IPS-NIHi7 (cell line): ENCODE results near the gene PHAX.
"Not testable (repeated sequence)": the region's sequence is repeated elsewhere in the genome, so short reads cannot be mapped to it uniquely, and the experiment has no call there.

Experiments
- DNase-seq: peaks from one replicate; pipeline ENCODE4 v3.0.0; 2012; ENCODE audit warnings: mixed read lengths; ENCODE audit errors: extremely low spot score

PHAX gene

GRCh38 chr5:126656401-126657007 is 55.8 kb downstream of the PHAX start:
- DNase-seq: peak; percentile 59

- no peak for DNase-seq
Measured at GRCh38 chr5:126658561-126658960, 57.8 kb downstream of the PHAX start.

DNA sequence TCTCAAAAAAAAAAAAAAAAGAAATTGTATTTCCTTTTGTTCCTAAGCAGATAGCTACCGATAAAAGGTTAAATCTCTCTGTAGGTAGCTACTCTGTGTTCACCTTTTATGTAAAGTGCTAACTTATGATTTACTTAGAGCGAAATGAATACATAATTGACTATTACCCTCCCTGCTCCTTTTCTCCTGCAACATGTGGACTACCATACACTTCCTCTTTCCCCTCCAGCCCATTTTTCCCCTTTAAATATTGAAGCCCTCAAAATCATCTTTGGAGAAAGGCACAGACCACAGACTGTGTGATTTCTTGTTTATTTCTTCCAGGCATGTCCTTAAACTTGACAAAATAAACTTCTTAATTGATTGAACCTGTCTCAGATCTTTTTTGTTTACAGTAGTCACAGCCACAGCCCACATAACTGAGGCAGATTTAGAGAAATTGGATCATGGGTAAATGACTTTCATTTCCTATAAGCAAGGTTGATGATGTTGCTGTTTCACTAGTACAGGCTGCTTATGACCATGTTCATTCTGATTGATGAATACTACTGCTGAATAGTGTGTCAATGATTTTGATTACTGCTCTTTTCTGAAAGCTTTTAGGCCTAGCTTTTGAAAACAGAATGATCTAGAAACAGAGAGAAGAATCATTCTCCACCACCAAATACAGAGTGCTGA is 59.2 kb downstream of the PHAX start:
- no peak for DNase-seq

GRCh38 chr5:126664586-126664985 is 63.8 kb downstream of the PHAX start:
- no peak for DNase-seq

DNA sequence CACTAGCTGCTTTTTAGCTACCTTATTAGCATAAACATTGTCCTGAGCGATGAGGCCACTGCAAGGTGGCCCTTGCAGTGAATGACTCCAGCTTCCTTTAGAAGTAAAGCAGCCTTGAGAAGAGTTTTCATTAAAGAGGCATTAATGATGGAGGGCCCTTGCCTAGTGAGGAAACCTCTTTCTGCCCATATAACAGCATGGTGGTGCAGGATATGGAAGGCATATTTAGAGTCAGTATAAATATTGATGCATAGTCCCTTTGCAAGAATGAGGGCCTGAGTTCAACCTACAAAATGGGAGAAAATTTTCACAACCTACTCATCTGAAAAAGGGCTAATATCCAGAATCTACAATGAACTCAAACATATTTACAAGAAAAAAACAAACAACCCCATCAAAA is 69.4 kb downstream of the PHAX start:
- DNase-seq: not testable (repeated sequence)

- DNase-seq: not testable (repeated sequence)
Measured at GRCh38 chr5:126671681-126672080, 70.9 kb downstream of the PHAX start.

- DNase-seq: no peak
Measured at GRCh38 chr5:126673477-126673876, 72.7 kb downstream of the PHAX start.

- DNase-seq: no peak
Measured at GRCh38 chr5:126674145-126674544, 73.4 kb downstream of the PHAX start.

- DNase-seq: no peak
Measured at GRCh38 chr5:126675338-126675737, 74.6 kb downstream of the PHAX start.

GRCh38 chr5:126676195-126676624 is 75.5 kb downstream of the PHAX start:
- DNase-seq: peak; percentile 88
